ENCODE measurements around the gene BCAR3.
"Not testable (repeated sequence)": the region's sequence is repeated elsewhere in the genome, so short reads cannot be mapped to it uniquely, and the experiment has no call there.

Gene BCAR3

DNA sequence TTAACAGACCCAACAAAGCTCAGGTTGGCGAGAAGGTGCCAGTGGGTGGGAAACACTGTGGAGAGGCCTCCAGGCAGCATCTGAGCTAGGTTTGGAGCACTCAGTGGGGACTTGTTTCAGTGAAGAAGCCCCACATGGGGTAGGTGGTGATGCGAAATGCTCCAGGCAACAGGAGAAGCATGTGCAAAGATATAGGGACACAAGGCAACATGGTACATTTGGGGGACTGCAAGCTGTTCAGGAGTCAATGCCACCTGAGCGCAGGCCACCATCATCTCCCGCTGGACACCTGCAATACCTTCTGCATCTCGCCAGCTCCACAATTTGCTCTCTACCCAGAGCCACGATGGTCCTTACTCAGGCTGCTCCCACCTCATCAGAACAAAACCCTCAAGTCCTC lies 28.0 kb downstream of the BCAR3 start:
- Histone ChIP-seq H3K9me3 (ENCODE audit: insufficient read depth, low read depth, low read length) (no peaks in the 10 kb centered on the region), H3K4me3 (ENCODE audit: low read length) (no peak overlapping the region), H3K4me1 (ENCODE audit: insufficient read depth, low read length) (no peaks in the 10 kb centered on the region), H3K9ac (ENCODE audit: low read depth, low read length) (no peak overlapping the region), H3K27ac (ENCODE audit: low read depth, low read length) (no peak overlapping the region), H3K27me3 (ENCODE audit: insufficient read depth, low read length) (no peaks in the 10 kb centered on the region), H3K36me3 (ENCODE audit: insufficient read depth, low read length) (peaks cover under 1% of the 10 kb centered on the region; the same call in 1 of the 2 replicates)
- WGBS = 94% methylated on average over 6 of the region's 6 CpGs

- Histone ChIP-seq H3K27me3 (ENCODE audit: insufficient read depth, low read length) (no peaks in the 10 kb centered on the region), H3K4me3 (ENCODE audit: low read length) (no peak overlapping the region), H3K9ac (ENCODE audit: low read depth, low read length) (no peak overlapping the region), H3K27ac (ENCODE audit: low read depth, low read length) (no peak overlapping the region), H3K36me3 (ENCODE audit: insufficient read depth, low read length) (no peaks in the 10 kb centered on the region), H3K4me1 (ENCODE audit: insufficient read depth, low read length) (no peaks in the 10 kb centered on the region), H3K9me3 (ENCODE audit: insufficient read depth, low read depth, low read length) (no peaks in the 10 kb centered on the region)
- 91% methylated on average over 6 of the region's 7 CpGs for WGBS
Observed at GRCh38 chr1:93652323-93652949, 29.2 kb downstream of the BCAR3 start.

GRCh38 chr1:93651695-93652094 lies 29.9 kb downstream of the BCAR3 start:
- WGBS = 92% methylated on average over 8 of the region's 8 CpGs
- H3K4me1 ChIP-seq (ENCODE audit: insufficient read depth, low read length) = no peaks in the 10 kb centered on the region
- H3K27me3 ChIP-seq (ENCODE audit: insufficient read depth, low read length) = no peaks in the 10 kb centered on the region
- H3K4me3 ChIP-seq (ENCODE audit: low read length) = no peak overlapping the region
- no peak overlapping the region for H3K9ac ChIP-seq (ENCODE audit: low read depth, low read length)
- no peak overlapping the region for H3K27ac ChIP-seq (ENCODE audit: low read depth, low read length)
- no peaks in the 10 kb centered on the region for H3K36me3 ChIP-seq (ENCODE audit: insufficient read depth, low read length)
- no peaks in the 10 kb centered on the region for H3K9me3 ChIP-seq (ENCODE audit: insufficient read depth, low read depth, low read length)

DNA sequence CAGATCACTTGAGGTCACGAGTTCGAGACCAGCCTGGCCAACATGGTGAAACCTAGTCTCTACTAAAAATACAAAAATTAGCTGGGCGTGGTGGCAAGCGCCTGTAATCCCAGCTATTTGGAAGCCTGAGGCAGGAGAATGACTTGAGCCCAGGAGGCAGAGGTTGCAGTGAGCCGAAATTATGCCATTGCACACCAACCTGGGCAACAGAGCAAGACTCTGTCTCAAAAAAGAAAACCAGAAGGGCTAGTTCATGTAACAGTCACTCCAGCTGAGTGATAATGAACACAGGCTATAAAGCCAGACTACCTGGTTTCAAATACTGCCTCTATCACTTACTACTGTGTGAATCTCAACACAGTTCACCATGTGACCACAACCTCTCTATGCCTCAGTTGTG lies 31.5 kb downstream of the BCAR3 start:
- not testable (repeated sequence) for H3K4me1 ChIP-seq (ENCODE audit: insufficient read depth, low read length); H3K27ac ChIP-seq (ENCODE audit: low read depth, low read length); H3K27me3 ChIP-seq (ENCODE audit: insufficient read depth, low read length); H3K36me3 ChIP-seq (ENCODE audit: insufficient read depth, low read length); H3K4me3 ChIP-seq (ENCODE audit: low read length); H3K9ac ChIP-seq (ENCODE audit: low read depth, low read length); H3K9me3 ChIP-seq (ENCODE audit: insufficient read depth, low read depth, low read length)
- WGBS = 98% methylated on average over 5 of the region's 5 CpGs

GRCh38 chr1:93649231-93649630 lies 32.4 kb downstream of the BCAR3 start:
- Histone ChIP-seq H3K36me3 (ENCODE audit: insufficient read depth, low read length) (no peaks in the 10 kb centered on the region), H3K4me1 (ENCODE audit: insufficient read depth, low read length) (peaks cover 19% of the 10 kb centered on the region), H3K9me3 (ENCODE audit: insufficient read depth, low read depth, low read length) (no peaks in the 10 kb centered on the region), H3K27me3 (ENCODE audit: insufficient read depth, low read length) (no peaks in the 10 kb centered on the region), H3K4me3 (ENCODE audit: low read length) (no peak overlapping the region), H3K27ac (ENCODE audit: low read depth, low read length) (no peak overlapping the region), H3K9ac (ENCODE audit: low read depth, low read length) (no peak overlapping the region)

- H3K4me3 ChIP-seq (ENCODE audit: low read length) = no peak overlapping the region
- H3K27me3 ChIP-seq (ENCODE audit: insufficient read depth, low read length) = no peaks in the 10 kb centered on the region
- H3K9me3 ChIP-seq (ENCODE audit: insufficient read depth, low read depth, low read length) = no peaks in the 10 kb centered on the region
- no peak overlapping the region for H3K27ac ChIP-seq (ENCODE audit: low read depth, low read length)
- no peak overlapping the region for H3K9ac ChIP-seq (ENCODE audit: low read depth, low read length)
- 92% methylated on average over 2 of the region's 2 CpGs for WGBS
- no peaks in the 10 kb centered on the region for H3K36me3 ChIP-seq (ENCODE audit: insufficient read depth, low read length)
- H3K4me1 ChIP-seq (ENCODE audit: insufficient read depth, low read length) = peaks cover 22% of the 10 kb centered on the region
Observed at GRCh38 chr1:93648656-93649055, 33.0 kb downstream of the BCAR3 start.

DNA sequence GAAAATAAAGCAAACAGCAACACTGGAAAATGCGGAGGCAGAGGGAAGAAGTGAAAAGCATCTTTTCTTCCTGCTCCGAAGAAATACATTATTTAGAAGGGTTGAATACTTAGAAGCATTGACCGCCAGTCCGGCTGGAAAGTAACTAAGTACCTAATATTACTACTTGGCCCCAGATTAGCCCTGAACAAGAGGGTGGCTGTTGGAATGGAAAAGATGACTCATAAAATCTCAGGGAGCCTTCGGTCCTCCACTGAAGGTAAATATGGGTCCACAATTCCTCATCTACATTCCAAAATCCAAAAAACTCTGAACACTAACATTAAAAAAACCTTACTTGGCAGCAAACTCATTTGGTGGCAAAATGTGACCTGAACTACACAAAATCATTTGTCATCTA lies 40.1 kb downstream of the BCAR3 start:
- Histone ChIP-seq H3K4me3 (ENCODE audit: low read length) (no peak overlapping the region), H3K27ac (ENCODE audit: low read depth, low read length) (no peak overlapping the region), H3K9me3 (ENCODE audit: insufficient read depth, low read depth, low read length) (no peaks in the 10 kb centered on the region), H3K27me3 (ENCODE audit: insufficient read depth, low read length) (no peaks in the 10 kb centered on the region), H3K4me1 (ENCODE audit: insufficient read depth, low read length) (peaks cover 43% of the 10 kb centered on the region), H3K9ac (ENCODE audit: low read depth, low read length) (no peak overlapping the region), H3K36me3 (ENCODE audit: insufficient read depth, low read length) (peaks cover 13% of the 10 kb centered on the region)
- 96% methylated on average over 3 of the region's 5 CpGs for WGBS

- Histone ChIP-seq H3K9me3 (ENCODE audit: insufficient read depth, low read depth, low read length) (no peaks in the 10 kb centered on the region), H3K36me3 (ENCODE audit: insufficient read depth, low read length) (peaks cover 13% of the 10 kb centered on the region), H3K27ac (ENCODE audit: low read depth, low read length) (no peak overlapping the region), H3K9ac (ENCODE audit: low read depth, low read length) (no peak overlapping the region), H3K4me1 (ENCODE audit: insufficient read depth, low read length) (peaks cover 45% of the 10 kb centered on the region), H3K4me3 (ENCODE audit: low read length) (no peak overlapping the region), H3K27me3 (ENCODE audit: insufficient read depth, low read length) (no peaks in the 10 kb centered on the region)
- WGBS = 91% methylated on average over 6 of the region's 8 CpGs
Observed at GRCh38 chr1:93640656-93641440, 40.8 kb downstream of the BCAR3 start.

- Histone ChIP-seq H3K9ac (ENCODE audit: low read depth, low read length) (no peak overlapping the region), H3K27me3 (ENCODE audit: insufficient read depth, low read length) (no peaks in the 10 kb centered on the region), H3K27ac (ENCODE audit: low read depth, low read length) (no peak overlapping the region), H3K36me3 (ENCODE audit: insufficient read depth, low read length) (peaks cover 17% of the 10 kb centered on the region), H3K9me3 (ENCODE audit: insufficient read depth, low read depth, low read length) (no peaks in the 10 kb centered on the region), H3K4me3 (ENCODE audit: low read length) (no peak overlapping the region), H3K4me1 (ENCODE audit: insufficient read depth, low read length) (peaks cover 37% of the 10 kb centered on the region)
- 60% methylated on average over 8 of the region's 8 CpGs for whole genome bisulfite sequencing
Observed at GRCh38 chr1:93638981-93639380, 42.7 kb downstream of the BCAR3 start.

DNA sequence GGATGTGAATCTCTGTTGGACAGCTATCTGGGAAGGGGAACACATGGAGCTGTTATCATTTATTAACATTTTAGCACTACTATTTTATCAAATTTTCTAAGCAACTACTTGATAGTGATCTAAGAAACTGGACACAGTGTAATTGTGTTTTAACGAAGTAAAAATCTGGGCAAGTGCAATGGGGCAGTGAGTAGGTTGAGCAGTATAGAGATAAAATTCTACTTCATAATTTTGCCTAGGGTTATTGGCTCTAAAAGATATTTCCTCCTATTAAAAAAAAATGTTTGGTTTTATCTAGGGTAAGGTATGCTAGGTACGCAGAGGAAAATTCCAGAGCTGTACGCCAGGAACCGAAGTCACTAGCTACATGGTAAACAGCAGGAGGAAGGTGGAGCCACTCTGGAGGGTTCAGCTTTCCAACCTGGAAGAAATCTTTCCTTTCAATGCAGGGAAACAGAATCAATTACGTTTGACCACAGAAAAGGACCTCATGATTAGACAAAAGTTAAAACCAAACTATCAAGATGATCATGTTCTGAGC lies 43.3 kb downstream of the BCAR3 start:
- peaks cover 36% of the 10 kb centered on the region for H3K4me1 ChIP-seq (ENCODE audit: insufficient read depth, low read length)
- no peaks in the 10 kb centered on the region for H3K9me3 ChIP-seq (ENCODE audit: insufficient read depth, low read depth, low read length)
- H3K4me3 ChIP-seq (ENCODE audit: low read length) = no peak overlapping the region
- H3K27ac ChIP-seq (ENCODE audit: low read depth, low read length) = no peak overlapping the region
- peaks cover 17% of the 10 kb centered on the region for H3K36me3 ChIP-seq (ENCODE audit: insufficient read depth, low read length)
- WGBS = 84% methylated on average over 5 of the region's 5 CpGs
- no peak overlapping the region for H3K9ac ChIP-seq (ENCODE audit: low read depth, low read length)
- H3K27me3 ChIP-seq (ENCODE audit: insufficient read depth, low read length) = no peaks in the 10 kb centered on the region

GRCh38 chr1:93636712-93637111 lies 44.9 kb downstream of the BCAR3 start:
- no peak overlapping the region; the same call in 1 of the 2 replicates for H3K9ac ChIP-seq (ENCODE audit: low read depth, low read length)
- no peak overlapping the region for H3K4me3 ChIP-seq (ENCODE audit: low read length)
- peaks cover 17% of the 10 kb centered on the region for H3K36me3 ChIP-seq (ENCODE audit: insufficient read depth, low read length)
- H3K9me3 ChIP-seq (ENCODE audit: insufficient read depth, low read depth, low read length) = no peaks in the 10 kb centered on the region
- no peaks in the 10 kb centered on the region for H3K27me3 ChIP-seq (ENCODE audit: insufficient read depth, low read length)
- H3K4me1 ChIP-seq (ENCODE audit: insufficient read depth, low read length) = peaks cover 28% of the 10 kb centered on the region
- peak overlapping the region; percentile 95 for H3K27ac ChIP-seq (ENCODE audit: low read depth, low read length)
- 91% methylated on average over 3 of the region's 3 CpGs for WGBS

Data from HUES64 (cell line).